ENCODE measurements around the gene AFF3. TPM values are rescaled to one million over a fixed set of nuclear protein-coding genes. Genes with fewer than 3 reads are reported as not detected.

The AFF3 gene
- total and polyA plus RNA-seq, 2 of the 4 experiments (the other 2 are of a cell fraction) = 12.9 to 14.3 TPM

DNA sequence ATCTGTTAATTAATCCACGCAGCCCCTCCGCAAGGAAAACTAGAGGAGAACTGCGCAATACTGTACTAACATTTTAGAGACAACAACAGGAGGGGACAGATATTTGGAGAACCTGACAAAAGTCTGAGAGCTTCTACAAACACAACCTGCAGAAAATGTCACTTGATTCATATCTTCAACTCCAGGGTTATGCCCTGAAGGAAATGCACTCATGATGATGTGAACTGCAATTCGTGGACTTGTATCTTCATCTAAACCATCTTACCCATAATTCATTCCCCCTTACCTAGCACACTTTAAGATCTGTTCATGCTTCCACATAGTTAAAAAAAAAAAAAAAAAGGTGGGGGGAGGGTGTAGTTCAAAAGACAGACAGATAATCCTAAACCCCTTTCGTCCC, 75.5 kb downstream of the AFF3 start:
- H4K5ac ChIP-seq (ENCODE audit: low read depth, low read length) = no peak overlapping the region
- WGBS, 2 experiments (ENCODE audit: extremely low coverage in 2 of 2, insufficient read length in 1 of 2) = no CpG with 5 or more reads among the region's 5 CpGs
- no peak overlapping the region for H3K27ac ChIP-seq (ENCODE audit: insufficient read depth, low read length)
- no peaks in the 10 kb centered on the region; the same call in none of the 2 replicates for H3K9me3 ChIP-seq (ENCODE audit: control insufficient read depth, insufficient read depth, low read length)
- H3K4ac ChIP-seq (ENCODE audit: low read depth, low read length) = no peak overlapping the region
- no peak overlapping the region for H2BK120ac ChIP-seq (ENCODE audit: low read depth, low read length)
- no peak overlapping the region for H3K4me2 ChIP-seq (ENCODE audit: low read depth, low read length)
- CTCF ChIA-PET = no interaction called here
- BruUV-seq (replicated peaks) = no TSS peak
- H2AK5ac ChIP-seq (ENCODE audit: low read depth, low read length) = no peak overlapping the region
- H4K8ac ChIP-seq (ENCODE audit: low read depth in 2 of 2, low read length in 2 of 2) = no peak overlapping the region
- no peak overlapping the region for H3K14ac ChIP-seq (replicated peaks; ENCODE audit: low read depth, low read length)
- no peak overlapping the region for H3K56ac ChIP-seq (ENCODE audit: extremely low read depth, insufficient read depth, low read length)
- peaks cover 5% of the 10 kb centered on the region; the same call in 1 of the 2 replicates for H3K4me1 ChIP-seq (ENCODE audit: control insufficient read depth, insufficient read depth, low read length)
- TF ChIP-seq MAZ (IDR thresholded peaks at IDR 0.05; ENCODE audit: borderline replicate concordance, low read depth, low read length) = no peak
- no peak for ATAC-seq (ENCODE audit: low read depth)
- no peak overlapping the region for H3K4me3 ChIP-seq (ENCODE audit: insufficient read depth, low read depth, low read length)
- no peak overlapping the region for H3K23ac ChIP-seq (ENCODE audit: low read depth, low read length)
- H3K9ac ChIP-seq (ENCODE audit: low read depth, low read length) = no peak overlapping the region
- H4K20me1 ChIP-seq (ENCODE audit: insufficient read depth, low read length) = no peaks in the 10 kb centered on the region
- peaks cover 29 to 41% of the 10 kb centered on the region in 2 experiments for H3K79me1 ChIP-seq (ENCODE audit: low read depth in 1 of 2, low read length in 2 of 2)
- H4K91ac ChIP-seq (ENCODE audit: insufficient read depth, low read depth, low read length) = no peak overlapping the region
- H3K18ac ChIP-seq (ENCODE audit: low read depth, low read length) = no peak overlapping the region
- in situ Hi-C loops (cut with MboI; ENCODE audit: low sequenced_read_pairs) (no loop called here), intact Hi-C loops (cut with micrococcal nuclease) (no loop called here), dilution Hi-C loops (cut with HindIII; ENCODE audit: low sequenced_read_pairs, unreplicated experiment) (no loop called here)
- no peaks in the 10 kb centered on the region for H3K27me3 ChIP-seq (ENCODE audit: control insufficient read depth, insufficient read depth, low read length)
- no peak overlapping the region for H2BK5ac ChIP-seq (ENCODE audit: low read depth, low read length, poor library complexity, severe bottlenecking)
- no peak overlapping the region for H2BK15ac ChIP-seq (ENCODE audit: low read depth, low read length)
- no peak overlapping the region for H2AFZ ChIP-seq (replicated peaks; ENCODE audit: low read length, poor library complexity)
- no peak overlapping the region for H2AK9ac ChIP-seq (replicated peaks; ENCODE audit: low read depth, low read length, poor library complexity)
- no peaks in the 10 kb centered on the region for H3K9me1 ChIP-seq (ENCODE audit: insufficient read depth, low read length)
- no peak for DNase-seq
- POLR2A ChIA-PET (ENCODE audit: unreplicated experiment) = no interaction called here
- H3K36me3 ChIP-seq (ENCODE audit: control insufficient read depth, insufficient read depth, low read length) = peaks cover 7% of the 10 kb centered on the region; the same call in 1 of the 2 replicates
- no peak overlapping the region for H2BK20ac ChIP-seq (ENCODE audit: low read depth, low read length)

Data from IMR-90 (cell line).